C4-2B (cell line): ENCODE data around the gene ADARB2.

Source experiments
- H3K27ac ChIP-seq: fragments of 450-650 bp; 2 replicates; pipeline ENCODE4 v1.5.1; 2017
- CTCF ChIP-seq: fragments of 450-650 bp; conservative IDR thresholded peaks from 2 replicates; pipeline ENCODE4 v1.5.1; 2017; ENCODE audit warnings: mild to moderate bottlenecking
- ZFX ChIP-seq: fragments of 450-650 bp; IDR thresholded peaks from 2 replicates; pipeline ENCODE4 v1.6.1; 2017

The ADARB2 gene

GRCh38 chr10:1215862-1216573 is 521.3 kb downstream of the ADARB2 start:
- TF ChIP-seq ZFX (no peak), CTCF (no peak)
- H3K27ac ChIP-seq = no peak overlapping the region

GRCh38 chr10:1214882-1215540 is 522.3 kb downstream of the ADARB2 start:
- no peak overlapping the region for H3K27ac ChIP-seq
- no peak for TF ChIP-seq ZFX
- no peak for TF ChIP-seq CTCF

- TF ChIP-seq CTCF = no peak
- no peak for TF ChIP-seq ZFX
- no peak overlapping the region for H3K27ac ChIP-seq
Measured at GRCh38 chr10:1214071-1214675, 523.2 kb downstream of the ADARB2 start.

- TF ChIP-seq ZFX = no peak
- no peak for TF ChIP-seq CTCF
- no peak overlapping the region for H3K27ac ChIP-seq
Measured at GRCh38 chr10:1213252-1214070, 523.9 kb downstream of the ADARB2 start.

GRCh38 chr10:1212571-1213141 is 524.7 kb downstream of the ADARB2 start:
- TF ChIP-seq CTCF = no peak

GRCh38 chr10:1211844-1212570 is 525.3 kb downstream of the ADARB2 start:
- TF ChIP-seq ZFX = no peak
- no peak overlapping the region for H3K27ac ChIP-seq

More at GRCh38 chr10:1212571-1213141, 524.7 kb downstream of the ADARB2 start:
- no peak overlapping the region for H3K27ac ChIP-seq

- H3K27ac ChIP-seq = no peak overlapping the region
- TF ChIP-seq ZFX (no peak), CTCF (no peak)
Measured at GRCh38 chr10:1210667-1211066, 526.7 kb downstream of the ADARB2 start.
